H1 (cell line): ENCODE results near the gene DISC1. TPM values are rescaled to one million over a fixed set of nuclear protein-coding genes. Genes with fewer than 3 reads are reported as not detected.

ENCODE experiments used
- CTCF ChIA-PET: fragments of 300-600 bp; sonication (Branson Sonifier 250); formaldehyde crosslinking; loops from one replicate; lab custom pipeline; 2021; ENCODE audit not compliant: partially characterized antibody; lab: Charles Lee
- POLR2A ChIA-PET: fragments of 300-600 bp; sonication (Branson Sonifier 250); formaldehyde crosslinking; loops from one replicate; lab custom pipeline; 2021; ENCODE audit warnings: inconsistent platforms; ENCODE audit not compliant: partially characterized antibody; lab: Charles Lee
- DNase-seq, 2 experiments: peaks; one replicate each; pipeline versions ENCODE4 v3.0.0 to v3.0.0-alpha.2; 2010 to 2022; ENCODE audit warnings: low spot score in 2 of 2, low read depth in 1 of 2, mixed read lengths in 1 of 2
- FAIRE-seq: peaks from 2 replicates; lab custom pipeline; 2011; peaks lifted over from hg19 to GRCh38; lab: Jason Lieb, UNC
- H2AFZ ChIP-seq: 2 replicates; pipeline ENCODE4 v1.8.1; 2012; ENCODE audit warnings: low read length, inconsistent platforms
- H2AK5ac ChIP-seq: 2 replicates; pipeline ENCODE4 v1.6.1; 2013; ENCODE audit warnings: low read depth, low read length
- H2BK120ac ChIP-seq: replicated peaks from 2 replicates; pipeline ENCODE3; 2013; ENCODE audit warnings: low read depth, low read length, inconsistent platforms
- H2BK12ac ChIP-seq: 2 replicates; pipeline ENCODE4 v1.6.1; 2013; ENCODE audit warnings: low read depth, low read length
- H2BK15ac ChIP-seq: 2 replicates; pipeline ENCODE4 v1.6.1; 2013; ENCODE audit warnings: low read length
- H2BK20ac ChIP-seq: 2 replicates; pipeline ENCODE4 v1.6.1; 2013; ENCODE audit warnings: low read length
- H2BK5ac ChIP-seq: 2 replicates; pipeline ENCODE4 v1.6.1; 2013; ENCODE audit warnings: low read depth, low read length
- H3K14ac ChIP-seq: 2 replicates; pipeline ENCODE4 v1.6.1; 2013; ENCODE audit warnings: inconsistent platforms; ENCODE audit not compliant: insufficient read length
- H3K18ac ChIP-seq: 2 replicates; pipeline ENCODE4 v1.6.1; 2013; ENCODE audit warnings: low read length; ENCODE audit errors: extremely low read depth
- H3K23ac ChIP-seq: 2 replicates; pipeline ENCODE4 v1.6.1; 2013; ENCODE audit warnings: inconsistent platforms; ENCODE audit not compliant: insufficient read length
- H3K23me2 ChIP-seq: 2 replicates; pipeline ENCODE4 v1.6.1; 2013; ENCODE audit warnings: low read depth, low read length
- H3K27ac ChIP-seq: 2 replicates; pipeline ENCODE4 v1.6.1; 2011; ENCODE audit warnings: low read depth, low read length, inconsistent platforms
- H3K27me3 ChIP-seq, 4 experiments: replicated peaks in 1 of 4; 1 replicate in 1 of 4; 2 replicates in 3 of 4; pipeline versions ENCODE4 v1.6.1 to v1.8.1; 2011 to 2013; ENCODE audit warnings: low read length in 3 of 4, mild to moderate bottlenecking in 3 of 4, inconsistent platforms in 2 of 4, mixed read lengths in 2 of 4, moderate library complexity in 1 of 4; ENCODE audit not compliant: control insufficient read depth in 3 of 4, insufficient read depth in 3 of 4; ENCODE audit errors: extremely low read depth in 1 of 4
- H3K36me3 ChIP-seq, 4 experiments: 2 replicates each; pipeline versions ENCODE4 v1.6.1 to v1.8.1; 2011 to 2013; ENCODE audit warnings: mild to moderate bottlenecking in 4 of 4, low read length in 3 of 4, moderate library complexity in 2 of 4, control low read depth in 1 of 4, inconsistent platforms in 1 of 4; ENCODE audit not compliant: insufficient read depth in 4 of 4, control insufficient read depth in 2 of 4
- H3K4ac ChIP-seq: replicated peaks from 2 replicates; pipeline ENCODE3; 2013; ENCODE audit warnings: low read length, low read depth, mixed read lengths, inconsistent platforms; ENCODE audit not compliant: insufficient read length
- H3K4me1 ChIP-seq, 4 experiments: replicated peaks in 1 of 4; 1 replicate in 1 of 4; 2 replicates in 3 of 4; pipeline versions ENCODE4 v1.6.1 to v1.8.1; 2011 to 2013; ENCODE audit warnings: low read length in 3 of 4, inconsistent platforms in 2 of 4, mixed read lengths in 1 of 4; ENCODE audit not compliant: insufficient read depth in 4 of 4, control insufficient read depth in 3 of 4
- H3K4me2 ChIP-seq, 2 experiments: 2 replicates each; pipeline versions ENCODE4 v1.6.1 to v1.8.1; 2011 to 2013; ENCODE audit warnings: low read depth in 2 of 2, low read length in 2 of 2, control low read depth in 1 of 2, inconsistent platforms in 1 of 2, mild to moderate bottlenecking in 1 of 2; ENCODE audit not compliant: insufficient read depth in 1 of 2
- H3K4me3 ChIP-seq, 4 experiments: fragments of 200-600, 300-600 bp in 1 of 4; sonication (generic), shearing (Covaris generic), sonication (Bioruptor Twin) in 1 of 4; 2 replicates each; pipeline versions ENCODE4 v1.5.1 to v1.8.1; 2011 to 2016; ENCODE audit warnings: low read length in 4 of 4, low read depth in 3 of 4, control low read depth in 2 of 4, inconsistent platforms in 2 of 4, mild to moderate bottlenecking in 2 of 4, mixed read lengths in 1 of 4, moderate library complexity in 1 of 4; ENCODE audit not compliant: insufficient read depth in 2 of 4; ENCODE audit errors: extremely low read depth in 1 of 4
- H3K56ac ChIP-seq: replicated peaks from 2 replicates; pipeline ENCODE3; 2013; ENCODE audit warnings: low read depth, mild to moderate bottlenecking, mixed read lengths, low read length, inconsistent platforms; ENCODE audit not compliant: insufficient read length
- H3K79me1 ChIP-seq: 2 replicates; pipeline ENCODE4 v1.6.1; 2013; ENCODE audit warnings: low read depth, low read length, control low read depth
- H3K79me2 ChIP-seq, 2 experiments: 2 replicates each; pipeline versions ENCODE4 v1.6.1 to v1.8.1; 2012 to 2013; ENCODE audit warnings: low read length in 2 of 2, mild to moderate bottlenecking in 2 of 2, inconsistent platforms in 1 of 2; ENCODE audit not compliant: insufficient read depth in 2 of 2, control insufficient read depth in 1 of 2
- H3K9ac ChIP-seq, 4 experiments: replicated peaks in 1 of 4; 1 replicate in 1 of 4; 2 replicates in 3 of 4; pipeline versions ENCODE4 v1.6.1 to v1.8.1; 2011 to 2013; ENCODE audit warnings: low read depth in 3 of 4, low read length in 3 of 4, control low read depth in 2 of 4, mild to moderate bottlenecking in 2 of 4, moderate library complexity in 2 of 4, inconsistent platforms in 1 of 4; ENCODE audit errors: extremely low read depth in 1 of 4
- H3K9me3 ChIP-seq, 2 experiments: 2 replicates each; pipeline versions ENCODE4 v1.6.1 to v1.8.1; 2012 to 2013; ENCODE audit warnings: mild to moderate bottlenecking in 2 of 2, moderate library complexity in 2 of 2, control low read depth in 1 of 2, inconsistent platforms in 1 of 2, low read depth in 1 of 2, low read length in 1 of 2, mixed read lengths in 1 of 2; ENCODE audit not compliant: insufficient read depth in 2 of 2
- H4K20me1 ChIP-seq, 2 experiments: replicated peaks in 1 of 2; 2 replicates each; pipeline versions ENCODE3 to v1.8.1; 2011 to 2013; ENCODE audit warnings: inconsistent platforms in 2 of 2, low read length in 2 of 2, mild to moderate bottlenecking in 1 of 2; ENCODE audit not compliant: insufficient read depth in 2 of 2, control insufficient read depth in 1 of 2
- H4K5ac ChIP-seq: 2 replicates; pipeline ENCODE4 v1.6.1; 2013; ENCODE audit warnings: low read length, low read depth, mixed read lengths, inconsistent platforms; ENCODE audit not compliant: insufficient read length
- H4K8ac ChIP-seq: 2 replicates; pipeline ENCODE4 v1.8.0; 2013; ENCODE audit warnings: mild to moderate bottlenecking, moderate library complexity, low read length, inconsistent platforms; ENCODE audit not compliant: insufficient read depth; ENCODE audit errors: extremely low read depth
- H4K91ac ChIP-seq: replicated peaks from 2 replicates; pipeline ENCODE3; 2013; ENCODE audit warnings: low read length, mixed read lengths, inconsistent platforms; ENCODE audit not compliant: insufficient read length
- CEBPB ChIP-seq: IDR thresholded peaks from 2 replicates; pipeline ENCODE4 v1.6.1; 2012; ENCODE audit warnings: low read depth, low read length
- CHD2 ChIP-seq: IDR thresholded peaks from 2 replicates; pipeline ENCODE4 v1.6.1; 2012; ENCODE audit warnings: low read length, improper control_type of control experiment
- EP300 ChIP-seq, 2 experiments: IDR thresholded peaks; 1 replicate in 1 of 2; 2 replicates in 1 of 2; pipeline ENCODE4 v1.6.1; 2011 to 2012; ENCODE audit warnings: low read depth in 2 of 2, low read length in 2 of 2, mild to moderate bottlenecking in 2 of 2, borderline replicate concordance in 1 of 2, inconsistent platforms in 1 of 2, moderate library complexity in 1 of 2
- EZH2 ChIP-seq: fragments of 200-600 bp; sonication (generic); IDR thresholded peaks from 2 replicates; pipeline ENCODE4 v1.7.1; 2012; ENCODE audit warnings: low read depth, mild to moderate bottlenecking, moderate library complexity, low read length, inconsistent platforms; ENCODE audit not compliant: severe bottlenecking
- GTF2F1 ChIP-seq: IDR thresholded peaks from 2 replicates; pipeline ENCODE4 v1.6.1; 2012; ENCODE audit warnings: low read depth, low read length, improper control_type of control experiment, borderline replicate concordance
- KDM1A ChIP-seq: fragments of 200-600, 300-600 bp; sonication (generic); IDR thresholded peaks from 2 replicates; pipeline ENCODE4 v1.7.1; 2016; ENCODE audit warnings: mild to moderate bottlenecking, low read length, borderline replicate concordance
- MAFK ChIP-seq: IDR thresholded peaks from 2 replicates; pipeline ENCODE4 v1.6.1; 2012; ENCODE audit warnings: low read depth, mild to moderate bottlenecking, improper control_type of control experiment, low read length
- RBBP5 ChIP-seq: IDR thresholded peaks from 2 replicates; pipeline ENCODE4 v1.7.1; 2012; ENCODE audit warnings: low read depth, mild to moderate bottlenecking, inconsistent platforms, low read length, moderate library complexity, borderline replicate concordance
- SP1 ChIP-seq: IDR thresholded peaks from 2 replicates; pipeline ENCODE4 v1.6.1; 2011; ENCODE audit warnings: low read depth, low read length
- SRF ChIP-seq: IDR thresholded peaks from 2 replicates; pipeline ENCODE4 v1.6.1; 2011; ENCODE audit warnings: mild to moderate bottlenecking, low read depth, low read length, moderate library complexity
- ZNF274 ChIP-seq: IDR thresholded peaks from 2 replicates; pipeline ENCODE4 v1.7.0; 2012; ENCODE audit warnings: low read length, borderline replicate concordance; ENCODE audit errors: extremely low read depth
- WGBS, 2 experiments: shearing (Covaris generic) in 1 of 2; methylation state at CpG; one replicate each; pipeline versions ENCODE4 v1.1.6 to v1.1.7; 2013 to 2015; ENCODE audit warnings: low lambda C conversion rate in 2 of 2, mixed read lengths in 2 of 2, inconsistent platforms in 1 of 2, low coverage in 1 of 2, missing lambda C conversion rate in 1 of 2; ENCODE audit not compliant: insufficient replicate concordance in 2 of 2, insufficient coverage in 1 of 2, insufficient read length in 1 of 2; ENCODE audit errors: extremely low coverage in 1 of 2, missing lambda C conversion rate in 1 of 2; 5-methylcytosine and 5-hydroxymethylcytosine counted together
- polyA plus RNA-seq, 7 experiments: library from polyadenylated mRNA; depleted of rRNA in 3 of 7; stranded (reverse) in 5 of 7; unstranded in 2 of 7; fragments of >200 nt in 5 of 7; fragments of 200-250 nt in 2 of 7; gene quantifications; 1 replicate in 5 of 7; 2 replicates in 1 of 7; 4 replicates in 1 of 7; pipeline versions ENCODE4 v1.2.1 to v1.2.3, GENCODE V29; 2011 to 2013; ENCODE audit warnings: missing spikeins in 2 of 7, mixed read lengths in 2 of 7
- total RNA-seq: library from RNA; stranded (reverse); fragmentation: NEBNext Ultra II Directional; extraction: Animal tissue kit (Norgen Biotek cat#: 25700); gene quantifications from 2 replicates; pipeline ENCODE4 v1.2.1, GENCODE V29; 2021

Gene DISC1
- total and polyA plus RNA-seq, 2 of the 8 experiments (the other 6 are each of a cell fraction or from before 2014, with no cell fraction given), result 1.1 to 3.5 TPM

DNA sequence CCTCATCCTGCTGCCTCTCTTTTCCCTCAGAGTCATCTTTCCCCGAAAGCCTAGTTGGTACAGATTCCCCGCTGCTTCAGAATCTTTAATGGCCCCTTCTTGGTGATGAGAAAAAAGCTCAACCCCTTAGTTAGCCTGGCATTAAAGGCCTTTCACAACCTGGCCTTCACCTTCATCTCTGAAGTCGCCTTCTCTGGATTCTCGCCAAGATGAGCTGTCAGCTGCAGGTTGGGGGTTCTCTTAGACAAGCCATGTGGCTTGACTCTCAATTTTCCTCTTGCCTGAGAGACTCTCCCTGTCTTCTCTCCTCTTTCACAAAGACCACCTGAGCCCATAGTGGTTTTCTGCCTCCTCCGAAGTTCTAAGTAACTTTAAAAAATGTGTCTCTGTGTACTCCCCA is 15.5 kb upstream of the DISC1 start:
- Histone ChIP-seq H3K9me3 (no peaks in the 10 kb centered on the region), H3K4me1 (no peaks in the 10 kb centered on the region), H2BK20ac (no peak overlapping the region), H2AK5ac (no peak overlapping the region), H4K91ac (no peak overlapping the region), H3K23ac (no peak overlapping the region), H4K5ac (no peak overlapping the region), H3K79me2 (no peaks in the 10 kb centered on the region), H3K23me2 (no peaks in the 10 kb centered on the region), H3K79me1 (no peaks in the 10 kb centered on the region), H4K20me1 (no peaks in the 10 kb centered on the region), H3K27ac (no peak overlapping the region), H4K8ac (no peak overlapping the region), H2BK15ac (no peak overlapping the region), H3K36me3 (no peaks in the 10 kb centered on the region), H3K18ac (no peak overlapping the region), H2BK120ac (no peak overlapping the region), H3K9ac (no peak overlapping the region), H3K4me3 (no peak overlapping the region), H3K4me2 (no peak overlapping the region), H2AFZ (no peak overlapping the region), H3K4ac (no peak overlapping the region), H2BK12ac (no peak overlapping the region), H3K27me3 (no peaks in the 10 kb centered on the region; a peak in 1 of 7 replicates), H3K56ac (no peak overlapping the region), H3K14ac (no peak overlapping the region), H2BK5ac (no peak overlapping the region)
- POLR2A ChIA-PET, result no interaction called here
- WGBS, 2 experiments, result 81% methylated on average over 5 of the region's 5 CpGs; no CpG with 5 or more reads in 1 of the 2 experiments
- DNase-seq (no peak), FAIRE-seq (no peak)
- CTCF ChIA-PET, result interaction anchor here (1.2 kb wide), 1 partner anchor 10 kb away, joined by 3 read pairs; no protein-coding TSS in a partner anchor
- no peak for TF ChIP-seq CHD2
- no peak for TF ChIP-seq GTF2F1
- TF ChIP-seq MAFK, result no peak
- no peak for TF ChIP-seq SRF
- TF ChIP-seq KDM1A, result no peak
- no peak for TF ChIP-seq RBBP5
- TF ChIP-seq EZH2, result no peak
- no peak for TF ChIP-seq CEBPB
- TF ChIP-seq ZNF274, result no peak
- no peak for TF ChIP-seq SP1
- TF ChIP-seq EP300 (IDR thresholded peaks at IDR 0.05; ENCODE audit: borderline replicate concordance in 1 of 2, low read depth in 2 of 2, low read length in 2 of 2), result no peak
